ENCODE measurements around the gene GPATCH8. TPM values are rescaled to one million over a fixed set of nuclear protein-coding genes. Genes with fewer than 3 reads are reported as not detected.

GPATCH8 gene
- total RNA-seq, 4 donors from 2014 or later: 15.3 to 35.5 (median 24.9) TPM

GRCh38 chr17:44408786-44409185 lies 94.4 kb downstream of the GPATCH8 start:
- Histone ChIP-seq H3K36me3 (peaks cover 0 to 66% (median 10%) of the 10 kb centered on the region in 3 donors), H3K9me3 (no peaks in the 10 kb centered on the region), H3K27me3 (no peaks in the 10 kb centered on the region), H3K27ac (no peak overlapping the region), H3K4me1 (peaks cover 0 to 4% (median 0%) of the 10 kb centered on the region in 3 donors), H3K4me3 (no peak overlapping the region)
- WGBS, 2 donors: 90 to 100% methylated on average over 4 of the region's 4 CpGs
- intact Hi-C loops (cut with DNase I): no loop called here
- no peak for DNase-seq
- TF ChIP-seq POLR2A (IDR thresholded peaks at IDR 0.05): no peak

- DNase-seq: no peak
- WGBS, 2 donors: 78 to 90% methylated on average over 2 to 5 of the region's 5 CpGs
- Histone ChIP-seq H3K27me3 (no peaks in the 10 kb centered on the region), H3K4me3 (no peak overlapping the region), H3K9me3 (no peaks in the 10 kb centered on the region), H3K27ac (no peak overlapping the region), H3K36me3 (peaks cover 16 to 90% (median 40%) of the 10 kb centered on the region in 3 donors), H3K4me1 (no peaks in the 10 kb centered on the region)
- intact Hi-C loops (cut with DNase I): no loop called here
- no peak for TF ChIP-seq CTCF (IDR thresholded peaks at IDR 0.05)
- no peak for TF ChIP-seq POLR2A (IDR thresholded peaks at IDR 0.05)
Measured at GRCh38 chr17:44402564-44403172, 100.5 kb downstream of the GPATCH8 start.

- Histone ChIP-seq H3K36me3 (peaks cover 17 to 100% (median 43%) of the 10 kb centered on the region in 3 donors), H3K27ac (no peak overlapping the region), H3K27me3 (no peaks in the 10 kb centered on the region), H3K4me1 (no peaks in the 10 kb centered on the region), H3K4me3 (no peak overlapping the region), H3K9me3 (no peaks in the 10 kb centered on the region)
- intact Hi-C loops (cut with DNase I): no loop called here
- TF ChIP-seq POLR2A (IDR thresholded peaks at IDR 0.05) (no peak), CTCF (IDR thresholded peaks at IDR 0.05) (peak in 5 of 6 experiments; percentile 26 to 51 (median 31))
- WGBS, 2 donors: 88 to 90% methylated on average over 3 of the region's 3 CpGs
- no peak for DNase-seq
Measured at GRCh38 chr17:44400226-44400847, 102.9 kb downstream of the GPATCH8 start.

GRCh38 chr17:44398692-44399691 lies 104.2 kb downstream of the GPATCH8 start:
- intact Hi-C loops (cut with DNase I): loop anchor here (10.0 kb wide), 1 partner anchor 136 kb away; no protein-coding TSS in a partner anchor
- H3K4me3 ChIP-seq: no peak overlapping the region
- H3K27ac ChIP-seq: no peak overlapping the region
- no peaks in the 10 kb centered on the region for H3K4me1 ChIP-seq
- H3K36me3 ChIP-seq: peaks cover 17 to 89% (median 36%) of the 10 kb centered on the region in 3 donors
- H3K9me3 ChIP-seq: no peaks in the 10 kb centered on the region
- TF ChIP-seq POLR2A (IDR thresholded peaks at IDR 0.05) (no peak), CTCF (IDR thresholded peaks at IDR 0.05) (no peak)
- WGBS, 2 donors: 90 to 96% methylated on average over 29 of the region's 41 CpGs
- H3K27me3 ChIP-seq: no peaks in the 10 kb centered on the region
- DNase-seq: no peak

All from esophagus squamous epithelium (tissue), 5 donors.